Gastrocnemius medialis (tissue), 4 donors: ENCODE measurements around the gene TAF1B. TPM values are rescaled to one million over a fixed set of nuclear protein-coding genes. Genes with fewer than 3 reads are reported as not detected.
"Not testable (repeated sequence)": the region's sequence is repeated elsewhere in the genome, so short reads cannot be mapped to it uniquely, and the experiment has no call there.

Experiments used
- ATAC-seq, 2 donors: fragments of 150-250 bp; one replicate each; pipeline ENCODE4 v1.9.1; 2016
- DNase-seq, 2 donors: peaks; one replicate each; pipeline ENCODE4 v3.0.0-alpha.2; 2019
- H3K27ac ChIP-seq, 4 donors: fragments of 200-600 bp; sonication (generic); 1 replicate in 1 of 4; 2 replicates in 3 of 4; pipeline ENCODE4 v1.5.1; 2016 to 2018; ENCODE audit warnings: mild to moderate bottlenecking in 2 of 4, moderate library complexity in 1 of 4
- H3K27me3 ChIP-seq, 3 donors: fragments of 200-600 bp; sonication (generic) in 2 of 3; 1 replicate in 1 of 3; 2 replicates in 2 of 3; pipeline versions ENCODE4 v1.5.1 to v1.6.0; 2016 to 2019; ENCODE audit warnings: mild to moderate bottlenecking in 1 of 3, moderate library complexity in 1 of 3
- H3K36me3 ChIP-seq, 2 donors: fragments of 200-600 bp; sonication (generic) in 1 of 2; one replicate each; pipeline ENCODE4 v1.5.1; 2017 to 2018
- H3K4me1 ChIP-seq, 2 donors: fragments of 200-600 bp; sonication (generic) in 1 of 2; one replicate each; pipeline ENCODE4 v1.5.1; 2016 to 2017; ENCODE audit warnings: mild to moderate bottlenecking in 2 of 2
- H3K4me3 ChIP-seq, 4 donors: fragments of 200-600 bp; sonication (generic) in 3 of 4; 1 replicate in 1 of 4; 2 replicates in 3 of 4; pipeline ENCODE4 v1.5.1; 2016 to 2019; ENCODE audit warnings: mild to moderate bottlenecking in 2 of 4
- H3K9me3 ChIP-seq, 3 donors: fragments of 200-600 bp; sonication (generic) in 2 of 3; 1 replicate in 1 of 3; 2 replicates in 2 of 3; pipeline ENCODE4 v1.5.1; 2016 to 2019
- CTCF ChIP-seq, 5 experiments: fragments of 450-650 bp in 3 of 5; fragments of 200-600 bp in 2 of 5; sonication (generic) in 2 of 5; IDR thresholded peaks in 4 of 5; conservative IDR thresholded peaks in 1 of 5; 1 replicate in 4 of 5; 2 replicates in 1 of 5; pipeline ENCODE4 v1.5.1; 2016 to 2019; ENCODE audit warnings: antibody characterized with exemption in 5 of 5, mild to moderate bottlenecking in 3 of 5, moderate library complexity in 3 of 5
- POLR2A ChIP-seq, 2 donors: fragments of 450-650 bp; IDR thresholded peaks; one replicate each; pipeline ENCODE4 v1.6.1; 2017; ENCODE audit warnings: antibody characterized with exemption in 2 of 2, mild to moderate bottlenecking in 2 of 2, moderate library complexity in 2 of 2
- in situ Hi-C, 4 donors: fragments of 200-750 bp; cut with MboI; loops; one replicate each; pipeline versions ENCODE4 v1.15.0 to v1.8.0; 2017; ENCODE audit warnings: low sequenced_read_pairs in 4 of 4
- intact Hi-C: fragments of 100-400 bp; cut with DNase I; formaldehyde crosslinking; loops from one replicate; pipeline ENCODE4 v1.15.1; 2023; ENCODE audit warnings: low total_unique reads
- total RNA-seq, 4 donors: library from RNA; depleted of rRNA; stranded (reverse); fragments of >200 nt; gene quantifications; one replicate each; pipeline versions ENCODE4 v1.1.0 to v1.2.3, GENCODE V29; 2016

Gene TAF1B
- total RNA-seq, 4 donors from 2014 or later, result 5.0 to 8.4 (median 7.3) TPM

DNA sequence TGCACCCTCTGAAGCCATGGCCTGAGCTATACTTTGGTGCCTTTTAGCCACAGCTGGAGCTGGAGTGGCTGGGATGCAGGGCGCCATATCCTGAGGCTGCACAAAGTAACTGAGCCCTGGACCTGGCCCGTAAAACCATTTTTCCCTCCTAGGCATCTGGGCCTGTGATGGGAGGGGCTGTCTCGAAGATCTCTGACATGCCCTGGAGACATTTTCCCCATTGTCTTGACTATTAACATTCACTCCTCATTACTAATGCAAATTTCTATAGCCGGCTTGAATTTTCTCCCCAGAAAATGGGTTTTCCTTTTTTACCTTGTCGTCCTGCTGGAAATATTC is 15.4 kb downstream of the TAF1B start:
- Histone ChIP-seq H3K27ac (no peak overlapping the region), H3K9me3 (no peaks in the 10 kb centered on the region), H3K4me3 (no peak overlapping the region), H3K27me3 (no peaks in the 10 kb centered on the region), H3K36me3 (peaks cover 0 to 58% of the 10 kb centered on the region in 2 donors), H3K4me1 (no peaks in the 10 kb centered on the region)
- DNase-seq (no peak), ATAC-seq (no peak)
- intact Hi-C loops (no loop called here), in situ Hi-C loops (no loop called here)
- TF ChIP-seq CTCF (IDR thresholded peaks at IDR 0.05 in 4 of 5, conservative IDR thresholded peaks at IDR 0.05 in 1 of 5) (no peak), POLR2A (IDR thresholded peaks at IDR 0.05) (no peak)

DNA sequence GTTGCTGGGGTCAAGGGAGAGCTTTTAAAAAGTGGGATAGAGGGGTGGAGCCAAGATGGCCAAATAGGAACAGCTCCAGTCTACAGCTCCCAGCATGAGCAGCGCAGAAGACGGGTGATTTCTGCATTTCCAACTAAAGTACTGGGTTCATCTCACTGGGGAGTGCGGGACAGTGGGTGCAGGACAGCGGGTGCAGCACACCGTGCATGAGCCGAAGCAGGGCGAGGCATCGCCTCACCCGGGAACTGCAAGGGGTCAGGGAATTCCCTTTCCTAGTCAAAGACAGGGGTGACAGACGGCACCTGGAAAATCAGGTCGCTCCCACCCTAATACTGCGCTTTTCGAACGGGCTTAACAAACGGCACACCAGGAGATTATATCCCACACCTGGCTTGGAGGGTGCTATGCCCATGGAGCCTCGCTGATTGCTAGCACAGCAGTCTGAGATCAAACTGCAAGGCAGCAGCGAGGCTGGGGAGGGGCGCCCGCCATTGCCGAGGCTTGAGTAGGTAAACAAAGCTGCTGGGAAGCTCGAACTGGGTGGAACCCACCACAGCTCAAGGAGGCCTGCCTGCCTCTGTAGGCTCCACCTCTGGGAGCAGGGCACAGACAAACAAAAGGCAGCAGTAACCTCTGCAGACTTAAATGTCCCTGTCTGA is 17.8 kb downstream of the TAF1B start:
- DNase-seq, intact Hi-C loops, H3K4me3 ChIP-seq, ATAC-seq, H3K27me3 ChIP-seq, H3K27ac ChIP-seq, H3K9me3 ChIP-seq, in situ Hi-C loops, H3K4me1 ChIP-seq: not testable (repeated sequence)
- peaks cover 0 to 34% of the 10 kb centered on the region in 2 donors for H3K36me3 ChIP-seq

GRCh38 chr2:9867881-9868280 is 24.6 kb downstream of the TAF1B start:
- in situ Hi-C loops, result no loop called here
- H3K27ac ChIP-seq, result no peak overlapping the region
- no peaks in the 10 kb centered on the region for H3K4me1 ChIP-seq
- no peak for TF ChIP-seq POLR2A (IDR thresholded peaks at IDR 0.05)
- TF ChIP-seq CTCF (IDR thresholded peaks at IDR 0.05 in 4 of 5, conservative IDR thresholded peaks at IDR 0.05 in 1 of 5), result no peak
- intact Hi-C loops, result no loop called here
- no peaks in the 10 kb centered on the region for H3K9me3 ChIP-seq
- no peaks in the 10 kb centered on the region for H3K27me3 ChIP-seq
- peaks cover 0 to 15% of the 10 kb centered on the region in 2 donors for H3K36me3 ChIP-seq
- no peak overlapping the region for H3K4me3 ChIP-seq
- DNase-seq, result no peak
- no peak for ATAC-seq

DNA sequence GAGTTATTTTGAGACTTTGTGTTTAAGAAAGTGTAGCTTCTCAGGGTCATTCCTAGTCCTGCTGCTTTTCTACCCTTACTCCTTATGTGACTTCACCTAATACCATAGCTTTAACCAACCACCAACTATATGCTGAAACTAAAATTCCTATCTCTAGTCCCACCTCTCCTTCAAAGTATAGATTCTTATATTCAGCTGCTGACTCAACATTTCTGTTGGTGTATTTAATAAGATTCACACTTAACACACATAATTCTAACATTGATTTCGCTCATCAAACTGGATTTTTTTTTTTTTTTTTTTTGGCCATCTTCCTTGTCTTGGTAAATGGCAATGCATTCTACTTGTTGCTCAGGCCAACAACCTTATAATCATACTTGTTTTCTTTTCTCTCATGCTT is 30.1 kb downstream of the TAF1B start:
- in situ Hi-C loops, result no loop called here
- DNase-seq (no peak), ATAC-seq (no peak)
- Histone ChIP-seq H3K4me3 (no peak overlapping the region), H3K27ac (no peak overlapping the region), H3K4me1 (no peaks in the 10 kb centered on the region), H3K36me3 (peaks cover 0 to 22% of the 10 kb centered on the region in 2 donors), H3K27me3 (no peaks in the 10 kb centered on the region), H3K9me3 (no peaks in the 10 kb centered on the region)
- intact Hi-C loops, result no loop called here
- TF ChIP-seq POLR2A (IDR thresholded peaks at IDR 0.05), result no peak
- TF ChIP-seq CTCF (IDR thresholded peaks at IDR 0.05 in 4 of 5, conservative IDR thresholded peaks at IDR 0.05 in 1 of 5), result no peak

DNA sequence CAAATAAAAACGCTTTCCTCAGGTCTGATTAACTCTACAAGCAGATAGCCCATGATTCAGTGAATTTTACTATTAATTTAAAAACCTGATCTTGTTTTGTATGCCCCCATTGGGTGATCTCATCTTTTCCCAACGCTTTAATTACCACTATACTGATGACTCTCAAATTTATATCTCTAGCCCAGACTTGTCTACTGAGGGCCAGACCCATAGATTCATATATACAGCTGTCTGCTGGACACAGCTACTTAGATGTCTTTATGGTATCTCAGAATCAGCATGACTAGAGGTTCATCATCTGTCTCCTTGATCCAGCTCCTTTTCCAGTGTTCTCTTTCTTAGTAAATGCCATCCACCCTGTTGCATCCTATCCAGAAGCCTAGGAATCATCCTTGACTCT is 33.8 kb downstream of the TAF1B start:
- H3K27ac ChIP-seq, result no peak overlapping the region
- no peak for TF ChIP-seq POLR2A (IDR thresholded peaks at IDR 0.05)
- no peak for TF ChIP-seq CTCF (IDR thresholded peaks at IDR 0.05 in 4 of 5, conservative IDR thresholded peaks at IDR 0.05 in 1 of 5)
- H3K9me3 ChIP-seq, result no peaks in the 10 kb centered on the region
- H3K36me3 ChIP-seq, result peaks cover 0 to 26% of the 10 kb centered on the region in 2 donors
- no peaks in the 10 kb centered on the region for H3K27me3 ChIP-seq
- DNase-seq (no peak), ATAC-seq (no peak)
- no peak overlapping the region for H3K4me3 ChIP-seq
- intact Hi-C loops (no loop called here), in situ Hi-C loops (no loop called here)
- no peaks in the 10 kb centered on the region for H3K4me1 ChIP-seq
